Measurements from ENCODE around the gene PTPN11.

DNA sequence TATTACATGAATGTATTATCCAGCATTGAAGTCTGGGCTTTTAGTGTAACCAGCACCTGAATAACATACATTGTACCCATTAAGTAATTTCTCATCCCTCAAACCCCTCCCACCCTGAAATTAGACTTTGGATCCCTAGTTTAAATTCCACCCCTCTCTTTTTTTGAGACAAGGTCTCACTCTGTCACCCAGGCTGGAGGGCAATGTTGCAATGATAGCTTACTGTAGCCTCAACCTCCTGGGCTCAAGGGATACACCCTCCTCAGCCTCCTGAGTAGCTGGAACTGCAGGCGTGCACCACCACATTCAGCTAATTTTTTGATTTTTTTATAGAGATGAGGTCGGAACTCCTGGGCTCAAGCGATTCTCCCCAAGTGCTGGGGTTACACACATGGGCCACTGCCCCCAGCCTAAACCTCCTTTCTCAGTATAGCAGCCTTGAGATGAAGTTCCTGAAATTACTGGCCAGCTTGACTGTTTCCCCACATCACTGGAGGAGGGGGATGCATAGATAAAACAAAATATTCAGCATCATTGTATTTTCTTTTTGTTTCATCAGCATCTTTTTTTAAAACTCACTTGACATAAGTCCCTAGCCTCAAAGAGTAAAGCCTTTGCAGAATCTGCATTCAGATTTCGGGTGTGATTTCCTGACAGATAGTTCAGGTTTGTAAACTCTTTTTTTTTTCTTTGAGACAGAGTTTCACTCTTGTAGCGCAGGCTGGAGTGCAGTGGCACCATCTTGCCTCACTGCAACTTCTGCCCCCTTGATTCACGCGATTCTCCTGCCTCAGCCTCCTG lies 7.0 kb downstream of the PTPN11 start:
- TF ChIP-seq MTF1 (CRISPR knock-in tag; IDR thresholded peaks at IDR 0.05): no peak
- no peak for TF ChIP-seq CREB1 (IDR thresholded peaks at IDR 0.05)
- TF ChIP-seq CREB1 (CRISPR knock-in tag; IDR thresholded peaks at IDR 0.05): no peak
- no peak for TF ChIP-seq HNRNPK (IDR thresholded peaks at IDR 0.05; ENCODE audit: low read depth, low read length, poor library complexity, severe bottlenecking)
- TF ChIP-seq AFF4 (CRISPR knock-in tag; IDR thresholded peaks at IDR 0.05): no peak
- no peak for TF ChIP-seq ELF4 (CRISPR knock-in tag; IDR thresholded peaks at IDR 0.05; ENCODE audit: borderline replicate concordance)
- TF ChIP-seq HNRNPLL (IDR thresholded peaks at IDR 0.05; ENCODE audit: low read depth, low read length, poor library complexity, severe bottlenecking): no peak
- TF ChIP-seq, protein P1, sequence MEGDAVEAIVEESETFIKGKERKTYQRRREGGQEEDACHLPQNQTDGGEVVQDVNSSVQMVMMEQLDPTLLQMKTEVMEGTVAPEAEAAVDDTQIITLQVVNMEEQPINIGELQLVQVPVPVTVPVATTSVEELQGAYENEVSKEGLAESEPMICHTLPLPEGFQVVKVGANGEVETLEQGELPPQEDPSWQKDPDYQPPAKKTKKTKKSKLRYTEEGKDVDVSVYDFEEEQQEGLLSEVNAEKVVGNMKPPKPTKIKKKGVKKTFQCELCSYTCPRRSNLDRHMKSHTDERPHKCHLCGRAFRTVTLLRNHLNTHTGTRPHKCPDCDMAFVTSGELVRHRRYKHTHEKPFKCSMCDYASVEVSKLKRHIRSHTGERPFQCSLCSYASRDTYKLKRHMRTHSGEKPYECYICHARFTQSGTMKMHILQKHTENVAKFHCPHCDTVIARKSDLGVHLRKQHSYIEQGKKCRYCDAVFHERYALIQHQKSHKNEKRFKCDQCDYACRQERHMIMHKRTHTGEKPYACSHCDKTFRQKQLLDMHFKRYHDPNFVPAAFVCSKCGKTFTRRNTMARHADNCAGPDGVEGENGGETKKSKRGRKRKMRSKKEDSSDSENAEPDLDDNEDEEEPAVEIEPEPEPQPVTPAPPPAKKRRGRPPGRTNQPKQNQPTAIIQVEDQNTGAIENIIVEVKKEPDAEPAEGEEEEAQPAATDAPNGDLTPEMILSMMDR (CRISPR knock-in tag; IDR thresholded peaks at IDR 0.05): no peak
- TF ChIP-seq ARNT (IDR thresholded peaks at IDR 0.05): no peak
- no peak for TF ChIP-seq ZNF607 (CRISPR knock-in tag; IDR thresholded peaks at IDR 0.05; ENCODE audit: borderline replicate concordance)
- TF ChIP-seq SP2 (CRISPR knock-in tag; IDR thresholded peaks at IDR 0.05): no peak
- no peak for TF ChIP-seq FOXJ3 (CRISPR knock-in tag; IDR thresholded peaks at IDR 0.05; ENCODE audit: borderline replicate concordance)
